HepG2 (cell line): Measurements from ENCODE around the gene NUAK2. TPM values are rescaled to one million over a fixed set of nuclear protein-coding genes. Genes with fewer than 3 reads are reported as not detected.

Experiments used
- BHLHE40 ChIP-seq: IDR thresholded peaks from 2 replicates; pipeline ENCODE4 v1.6.1; 2011; ENCODE audit warnings: low read length, improper control_type of control experiment
- BORCS8-MEF2B ChIP-seq: sonication (generic); formaldehyde crosslinking; IDR thresholded peaks from 2 replicates; pipeline ENCODE4 v1.8.0; 2022; ENCODE audit warnings: mild to moderate bottlenecking, missing genetic modification reagents
- HOXA9 ChIP-seq: sonication (generic); formaldehyde crosslinking; IDR thresholded peaks from 2 replicates; pipeline ENCODE4 v1.8.1; 2022; ENCODE audit warnings: missing genetic modification reagents, mild to moderate bottlenecking, moderate library complexity, borderline replicate concordance
- KDM6A ChIP-seq: IDR thresholded peaks from 2 replicates; pipeline ENCODE4 v1.6.1; 2016; ENCODE audit warnings: low read depth
- NFAT5 ChIP-seq: sonication (generic); formaldehyde crosslinking; IDR thresholded peaks from 2 replicates; pipeline ENCODE4 v1.4.0; 2020; ENCODE audit warnings: missing genetic modification reagents
- NFIC ChIP-seq: IDR thresholded peaks from 2 replicates; pipeline ENCODE4 v1.6.1; 2012; ENCODE audit warnings: mild to moderate bottlenecking, low read length, inconsistent platforms
- PHF8 ChIP-seq: sonication (generic); formaldehyde crosslinking; IDR thresholded peaks from 2 replicates; pipeline ENCODE4 v1.5.0; 2020; ENCODE audit warnings: missing genetic modification reagents
- THAP11 ChIP-seq: IDR thresholded peaks from 2 replicates; pipeline ENCODE4 v1.6.1; 2016; ENCODE audit warnings: missing biosample characterization, missing genetic modification reagents
- ZNF12 ChIP-seq: sonication (generic); formaldehyde crosslinking; IDR thresholded peaks from 2 replicates; pipeline ENCODE4 v1.5.0; 2020; ENCODE audit warnings: missing genetic modification reagents
- ZNF501 ChIP-seq: sonication (generic); formaldehyde crosslinking; IDR thresholded peaks from 2 replicates; pipeline ENCODE4 v1.5.1; 2020; ENCODE audit warnings: mild to moderate bottlenecking, moderate library complexity, missing genetic modification reagents
- ZNF563 ChIP-seq: sonication (generic); formaldehyde crosslinking; IDR thresholded peaks from 2 replicates; pipeline ENCODE4 v1.8.0; 2022; ENCODE audit warnings: mild to moderate bottlenecking, moderate library complexity, missing genetic modification reagents
- ZNF572 ChIP-seq: sonication (generic); formaldehyde crosslinking; IDR thresholded peaks from 2 replicates; pipeline ENCODE4 v1.5.1; 2020; ENCODE audit warnings: mild to moderate bottlenecking, missing genetic modification reagents
- ZNF776 ChIP-seq: sonication (generic); formaldehyde crosslinking; IDR thresholded peaks from 2 replicates; pipeline ENCODE4 v1.4.0; 2020; ENCODE audit warnings: mild to moderate bottlenecking, missing genetic modification reagents
- polyA plus RNA-seq, 8 experiments: library from polyadenylated mRNA; depleted of rRNA in 3 of 8; stranded (reverse) in 7 of 8; unstranded in 1 of 8; fragments of >200 nt; fragmentation: Illumina TruSeq in 4 of 8; extraction: Trizol in 4 of 8; gene quantifications; 2 replicates each; pipeline versions ENCODE4 v1.2.1 to v1.2.3, GENCODE V29; 2011 to 2016; ENCODE audit warnings: low read depth in 4 of 8, missing spikeins in 1 of 8, mixed read lengths in 1 of 8; ENCODE audit not compliant: insufficient read depth in 1 of 8
- total RNA-seq, 5 experiments: library from RNA; depleted of rRNA; stranded (reverse); fragments of >200 nt; fragmentation: Illumina TruSeq; extraction: Trizol; gene quantifications; 2 replicates each; pipeline ENCODE4 v1.2.3, GENCODE V29; 2016; ENCODE audit warnings: low read depth in 1 of 5
- TF ChIP-seq, protein P1 (sequence below): sonication (generic); formaldehyde crosslinking; IDR thresholded peaks from 2 replicates; pipeline ENCODE4 v1.4.0; 2020; ENCODE audit warnings: missing genetic modification reagents
- TF ChIP-seq, protein P2 (sequence below): sonication (generic); formaldehyde crosslinking; IDR thresholded peaks from 2 replicates; pipeline ENCODE4 v1.4.0; 2020; ENCODE audit warnings: missing genetic modification reagents
- TF ChIP-seq, protein P3 (sequence below): sonication (generic); formaldehyde crosslinking; IDR thresholded peaks from 2 replicates; pipeline ENCODE4 v1.8.1; 2023; ENCODE audit warnings: mild to moderate bottlenecking, inconsistent platforms, moderate library complexity, missing genetic modification reagents, borderline replicate concordance

The NUAK2 gene
- total and polyA plus RNA-seq, 2 of the 13 experiments (the other 11 are each of a cell fraction or from before 2014, with no cell fraction given), result 0.75 to 1.1 TPM

- TF ChIP-seq, protein P1, sequence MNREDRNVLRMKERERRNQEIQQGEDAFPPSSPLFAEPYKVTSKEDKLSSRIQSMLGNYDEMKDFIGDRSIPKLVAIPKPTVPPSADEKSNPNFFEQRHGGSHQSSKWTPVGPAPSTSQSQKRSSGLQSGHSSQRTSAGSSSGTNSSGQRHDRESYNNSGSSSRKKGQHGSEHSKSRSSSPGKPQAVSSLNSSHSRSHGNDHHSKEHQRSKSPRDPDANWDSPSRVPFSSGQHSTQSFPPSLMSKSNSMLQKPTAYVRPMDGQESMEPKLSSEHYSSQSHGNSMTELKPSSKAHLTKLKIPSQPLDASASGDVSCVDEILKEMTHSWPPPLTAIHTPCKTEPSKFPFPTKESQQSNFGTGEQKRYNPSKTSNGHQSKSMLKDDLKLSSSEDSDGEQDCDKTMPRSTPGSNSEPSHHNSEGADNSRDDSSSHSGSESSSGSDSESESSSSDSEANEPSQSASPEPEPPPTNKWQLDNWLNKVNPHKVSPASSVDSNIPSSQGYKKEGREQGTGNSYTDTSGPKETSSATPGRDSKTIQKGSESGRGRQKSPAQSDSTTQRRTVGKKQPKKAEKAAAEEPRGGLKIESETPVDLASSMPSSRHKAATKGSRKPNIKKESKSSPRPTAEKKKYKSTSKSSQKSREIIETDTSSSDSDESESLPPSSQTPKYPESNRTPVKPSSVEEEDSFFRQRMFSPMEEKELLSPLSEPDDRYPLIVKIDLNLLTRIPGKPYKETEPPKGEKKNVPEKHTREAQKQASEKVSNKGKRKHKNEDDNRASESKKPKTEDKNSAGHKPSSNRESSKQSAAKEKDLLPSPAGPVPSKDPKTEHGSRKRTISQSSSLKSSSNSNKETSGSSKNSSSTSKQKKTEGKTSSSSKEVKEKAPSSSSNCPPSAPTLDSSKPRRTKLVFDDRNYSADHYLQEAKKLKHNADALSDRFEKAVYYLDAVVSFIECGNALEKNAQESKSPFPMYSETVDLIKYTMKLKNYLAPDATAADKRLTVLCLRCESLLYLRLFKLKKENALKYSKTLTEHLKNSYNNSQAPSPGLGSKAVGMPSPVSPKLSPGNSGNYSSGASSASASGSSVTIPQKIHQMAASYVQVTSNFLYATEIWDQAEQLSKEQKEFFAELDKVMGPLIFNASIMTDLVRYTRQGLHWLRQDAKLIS, result no peak
- TF ChIP-seq ZNF572 (CRISPR knock-in tag) (no peak), THAP11 (0 out of 2 replicates have a peak, but pooled peaks have one; percentile 41), PHF8 (no peak), ZNF563 (0 out of 2 replicates have a peak, but pooled peaks have one; percentile 44), HOXA9 (CRISPR knock-in tag) (no peak), NFIC (no peak), NFAT5 (no peak), ZNF12 (CRISPR knock-in tag) (no peak; the same call in 1 of the 2 replicates), BORCS8-MEF2B (CRISPR knock-in tag) (no peak), BHLHE40 (no peak), ZNF776 (CRISPR knock-in tag) (no peak), KDM6A (CRISPR knock-in tag) (peak; percentile 43; the same call in 1 of the 2 replicates), ZNF501 (CRISPR knock-in tag) (no peak)
- TF ChIP-seq, protein P2, sequence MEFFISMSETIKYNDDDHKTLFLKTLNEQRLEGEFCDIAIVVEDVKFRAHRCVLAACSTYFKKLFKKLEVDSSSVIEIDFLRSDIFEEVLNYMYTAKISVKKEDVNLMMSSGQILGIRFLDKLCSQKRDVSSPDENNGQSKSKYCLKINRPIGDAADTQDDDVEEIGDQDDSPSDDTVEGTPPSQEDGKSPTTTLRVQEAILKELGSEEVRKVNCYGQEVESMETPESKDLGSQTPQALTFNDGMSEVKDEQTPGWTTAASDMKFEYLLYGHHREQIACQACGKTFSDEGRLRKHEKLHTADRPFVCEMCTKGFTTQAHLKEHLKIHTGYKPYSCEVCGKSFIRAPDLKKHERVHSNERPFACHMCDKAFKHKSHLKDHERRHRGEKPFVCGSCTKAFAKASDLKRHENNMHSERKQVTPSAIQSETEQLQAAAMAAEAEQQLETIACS (CRISPR knock-in tag), result no peak
- TF ChIP-seq, protein P3, sequence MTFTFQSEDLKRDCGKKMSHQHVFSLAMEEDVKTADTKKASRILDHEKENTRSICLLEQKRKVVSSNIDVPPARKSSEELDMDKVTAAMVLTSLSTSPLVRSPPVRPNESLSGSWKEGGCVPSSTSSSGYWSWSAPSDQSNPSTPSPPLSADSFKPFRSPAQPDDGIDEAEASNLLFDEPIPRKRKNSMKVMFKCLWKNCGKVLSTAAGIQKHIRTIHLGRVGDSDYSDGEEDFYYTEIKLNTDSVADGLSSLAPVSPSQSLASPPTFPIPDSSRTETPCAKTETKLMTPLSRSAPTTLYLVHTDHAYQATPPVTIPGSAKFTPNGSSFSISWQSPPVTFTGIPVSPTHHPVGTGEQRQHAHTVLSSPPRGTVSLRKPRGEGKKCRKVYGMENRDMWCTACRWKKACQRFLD (CRISPR knock-in tag), result no peak
Measured at GRCh38 chr1:205284420-205285144, 37.0 kb downstream of the NUAK2 start (continued).
